Stimulated activated naive CD8-positive, alpha-beta T cell treated with anti-CD3 and anti-CD28 coated beads, Interleukin-15, Interleukin-2, amounts not matched to agents 100 U/mL and 50 U/mL, for 24 hours (primary cell): ENCODE results near the gene ZBTB25.

ENCODE experiments used
- ATAC-seq: fragments of 150-1000 bp; cut with Tn5 transposase; one replicate; pipeline ENCODE4 v1.10.0; 2021
- DNase-seq: peaks from one replicate; pipeline ENCODE4 v3.0.0; 2021

The ZBTB25 gene

DNA sequence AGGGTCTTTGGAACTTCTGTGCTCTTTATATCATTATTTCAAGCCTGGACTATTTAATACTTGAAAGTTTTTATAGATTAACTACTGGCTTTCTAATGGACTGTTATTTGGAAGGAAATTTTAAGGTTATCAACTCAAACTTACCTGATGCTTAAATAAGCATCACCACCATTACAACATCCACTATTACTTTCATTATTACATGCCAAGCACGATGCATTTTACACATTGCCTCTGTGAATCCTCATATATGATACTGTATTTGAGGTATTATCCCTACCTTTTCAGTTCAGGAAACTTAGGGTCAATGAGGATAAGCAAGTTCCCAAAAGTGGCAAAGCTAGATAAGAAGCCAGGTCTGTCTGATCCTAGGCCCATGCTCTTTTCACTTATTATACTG lies 13.3 kb upstream of the ZBTB25 start:
- DNase-seq, result no peak
- ATAC-seq, result no peak

DNA sequence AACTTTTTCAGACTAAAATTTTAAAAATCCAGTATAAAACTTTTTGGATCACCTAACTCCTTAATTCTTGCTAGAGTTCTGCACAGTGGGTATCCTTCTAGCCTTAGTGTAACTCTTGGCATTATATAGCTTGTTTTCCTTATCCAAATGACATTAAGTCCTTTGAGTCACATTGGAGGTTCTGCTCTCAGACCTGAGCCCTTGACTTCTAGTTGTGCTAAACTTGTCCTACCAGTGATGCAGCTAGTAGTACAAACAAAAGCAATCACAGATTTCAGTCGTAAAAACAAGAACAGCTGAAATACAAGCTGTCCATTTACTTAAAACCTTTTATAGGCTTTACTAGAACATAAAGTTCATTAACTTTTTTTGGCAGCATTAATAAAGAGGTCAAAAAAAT lies 11.4 kb upstream of the ZBTB25 start:
- no peak for DNase-seq
- no peak for ATAC-seq

DNA sequence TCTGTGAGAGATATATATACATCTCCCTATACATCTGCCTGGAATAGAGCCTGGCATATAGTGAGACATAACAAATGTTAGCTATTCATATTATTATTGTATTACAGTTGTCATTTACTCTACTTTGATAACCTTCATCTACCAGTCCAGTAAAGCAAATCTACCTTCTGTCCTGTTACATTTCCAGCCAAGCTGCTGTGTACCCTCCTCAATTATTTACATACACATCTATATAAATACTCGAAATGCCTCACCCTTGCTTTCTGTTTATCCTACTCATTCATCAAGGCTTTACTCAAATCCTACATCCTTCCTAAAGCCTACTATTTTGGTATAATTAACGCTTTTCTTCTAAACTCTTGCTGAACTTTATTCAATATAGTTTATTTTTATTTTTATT lies 9.6 kb upstream of the ZBTB25 start:
- DNase-seq (no peak), ATAC-seq (no peak)

DNA sequence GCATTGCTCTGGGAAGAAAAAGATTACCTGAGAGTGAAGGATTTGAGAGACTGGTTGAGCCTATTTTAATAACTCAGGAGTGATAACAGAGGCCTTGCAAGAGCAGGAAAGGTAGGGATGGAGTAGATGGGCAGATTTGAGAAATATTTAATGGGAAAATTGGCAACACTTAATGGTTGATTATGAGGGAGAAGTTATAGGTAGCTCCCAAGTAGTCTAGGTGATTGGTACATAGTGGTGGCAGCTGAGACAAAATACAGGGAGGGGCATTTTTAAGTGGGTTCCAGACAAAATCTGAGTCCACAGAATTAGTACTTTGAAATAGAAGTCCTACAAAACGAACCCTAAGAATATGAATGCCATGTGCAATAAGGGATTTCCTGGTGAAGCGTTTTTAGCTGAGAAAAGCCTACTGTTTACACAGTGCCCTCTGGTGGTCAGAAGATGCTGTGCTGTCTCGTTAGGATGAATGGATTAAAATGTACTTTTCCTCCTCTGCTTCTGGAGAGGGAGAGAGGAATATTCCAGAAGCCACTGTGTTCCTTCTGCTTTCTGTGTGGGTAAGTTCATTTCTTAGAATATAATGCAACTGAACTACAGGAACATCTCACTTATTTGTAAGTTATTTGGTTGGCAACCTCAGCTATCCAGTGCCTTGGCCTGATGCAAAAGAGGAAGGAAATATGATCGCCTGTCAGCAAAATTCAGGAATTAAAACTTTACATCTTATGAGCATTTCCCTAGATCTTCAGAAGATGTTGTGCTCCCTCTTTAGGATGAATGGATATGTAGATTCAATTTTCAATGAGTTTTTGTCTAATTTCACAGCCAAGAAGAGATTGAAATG lies 7.4 kb upstream of the ZBTB25 start:
- DNase-seq (peak; percentile 70), ATAC-seq (peak; percentile 53)

GRCh38 chr14:64509036-64509435 lies 5.4 kb upstream of the ZBTB25 start:
- no peak for DNase-seq
- ATAC-seq, result no peak

GRCh38 chr14:64508215-64508776 lies 4.7 kb upstream of the ZBTB25 start:
- ATAC-seq (no peak), DNase-seq (no peak)

DNA sequence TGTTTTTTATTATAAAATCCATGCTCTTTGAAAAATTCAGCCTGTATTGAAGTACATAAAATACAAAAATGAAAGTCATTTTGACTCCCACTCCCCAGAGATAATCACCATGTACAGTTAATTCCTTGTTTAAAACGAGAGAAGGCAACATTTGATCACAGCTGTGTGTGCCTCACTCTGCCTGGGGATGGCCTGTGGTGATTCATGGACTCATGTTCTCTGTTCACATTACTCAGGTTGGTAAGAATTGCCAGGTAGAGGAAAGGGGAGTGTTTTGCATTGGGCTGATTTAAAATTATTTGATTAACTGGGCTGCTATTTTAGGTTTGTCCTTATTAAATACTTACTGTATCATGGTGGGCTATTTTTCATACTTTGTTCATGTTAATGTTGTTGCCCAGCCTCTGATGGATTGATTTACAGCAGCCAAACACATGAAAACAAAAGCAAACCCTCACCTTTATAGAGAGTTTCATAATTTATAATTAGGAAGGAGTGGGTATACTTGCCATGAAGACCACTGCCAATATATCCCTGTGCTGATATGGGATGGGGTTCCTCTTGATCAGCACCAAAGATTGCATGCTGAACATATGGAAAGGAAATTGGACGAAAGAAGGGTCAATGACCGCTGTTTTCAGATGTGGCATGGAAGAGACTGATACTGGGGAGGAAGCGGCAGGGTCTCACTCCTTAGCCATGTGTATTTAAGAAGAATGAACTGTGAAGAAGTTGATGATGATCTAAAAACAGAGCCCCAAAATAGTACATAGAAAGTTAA lies 3.9 kb upstream of the ZBTB25 start:
- DNase-seq, result no peak
- ATAC-seq, result no peak

GRCh38 chr14:64506721-64507120 lies 3.1 kb upstream of the ZBTB25 start:
- DNase-seq, result no peak
- ATAC-seq, result no peak

- DNase-seq (peak; percentile 86), ATAC-seq (peak; percentile 41)
These were observed 1.5 kb upstream of the ZBTB25 start for GRCh38 chr14:64504897-64505794.

- peak; percentile 53 for ATAC-seq
- peak; percentile 89 for DNase-seq
These were observed 765 bp upstream of the ZBTB25 start, which contains the start of gene ZBTB1 for GRCh38 chr14:64504310-64504896. Gene ZBTB1, plus strand, starts transcription at chr14:64504770. Its CDS starts 16,735 bp downstream, at chr14:64521505.

DNA sequence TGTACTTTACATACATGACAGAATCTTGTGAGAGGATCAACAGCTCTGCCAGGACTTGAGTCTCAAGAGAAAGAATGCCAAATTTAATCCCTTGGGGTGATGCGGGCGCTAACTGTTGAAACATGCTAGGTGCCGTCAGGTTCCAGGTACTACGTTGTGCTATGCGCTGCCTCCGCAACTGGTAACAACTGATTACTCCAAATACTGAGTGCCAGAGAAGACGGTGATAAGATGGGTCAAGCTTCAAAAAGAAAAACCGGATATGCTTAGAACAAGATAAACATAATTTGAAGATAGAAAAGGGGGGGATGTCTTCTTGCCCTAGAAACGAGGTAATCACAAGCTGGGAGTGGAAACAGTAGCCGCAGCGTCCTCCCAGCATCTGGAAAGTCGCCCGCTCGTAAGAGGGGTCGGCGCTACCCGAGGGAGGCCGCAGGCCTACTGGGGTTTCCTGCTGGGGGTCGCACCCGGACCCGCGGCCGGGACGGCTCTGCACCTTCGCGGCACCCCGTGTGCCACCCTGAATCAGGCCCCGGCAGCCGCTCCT lies 678 bp downstream of the ZBTB25 start:
- DNase-seq, result no peak

GRCh38 chr14:64502456-64502855 lies 1.2 kb downstream of the ZBTB25 start:
- no peak for ATAC-seq

More for the DNA sequence above, 678 bp downstream of the ZBTB25 start:
- ATAC-seq, result no peak

GRCh38 chr14:64501411-64502171 lies 2.0 kb downstream of the ZBTB25 start:
- no peak for DNase-seq
- ATAC-seq, result no peak

More at GRCh38 chr14:64502456-64502855, 1.2 kb downstream of the ZBTB25 start:
- no peak for DNase-seq

DNA sequence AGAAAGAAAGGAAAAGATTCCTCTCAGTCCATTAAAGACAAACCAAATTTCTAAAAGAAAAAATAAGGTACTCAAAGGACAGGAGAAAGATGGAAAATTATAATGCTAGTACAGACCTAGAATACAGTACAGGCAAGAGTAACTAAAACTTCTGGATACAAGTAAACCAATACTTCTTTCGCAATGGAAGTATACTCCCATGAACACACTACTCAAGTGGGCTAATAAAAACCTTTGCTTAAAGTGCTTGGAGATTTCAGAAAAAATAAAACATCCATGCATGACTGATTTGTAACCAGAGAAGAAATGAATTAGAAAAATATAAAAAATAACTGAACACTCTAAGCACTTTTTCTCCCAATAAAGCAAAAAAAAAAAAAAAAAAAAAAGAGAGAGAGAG lies 3.5 kb downstream of the ZBTB25 start:
- ATAC-seq (no peak), DNase-seq (no peak)

GRCh38 chr14:64496764-64497163 lies 6.9 kb downstream of the ZBTB25 start:
- no peak for DNase-seq
- no peak for ATAC-seq

DNA sequence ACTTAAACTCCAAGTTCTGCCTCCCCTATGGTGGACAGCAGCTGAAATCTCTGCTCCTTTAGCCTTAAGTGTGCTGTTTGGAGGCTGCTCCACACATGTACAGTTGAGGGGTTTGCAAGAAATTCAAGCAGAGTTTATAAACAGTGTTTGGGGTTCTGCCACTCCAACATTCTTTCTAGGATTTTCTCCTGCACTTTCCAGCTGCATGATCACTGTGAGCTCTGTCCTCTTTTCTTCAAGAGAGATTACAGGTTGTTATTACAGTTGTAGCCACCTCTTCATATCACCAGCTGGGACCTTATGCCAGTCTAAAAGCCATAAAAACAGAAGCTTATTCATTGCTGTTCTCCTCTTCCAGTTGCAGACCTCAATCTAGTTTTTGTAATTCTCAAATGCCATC lies 8.4 kb downstream of the ZBTB25 start:
- no peak for DNase-seq
- ATAC-seq, result no peak

GRCh38 chr14:64493455-64493854 lies 10.2 kb downstream of the ZBTB25 start:
- ATAC-seq, result no peak
- no peak for DNase-seq

DNA sequence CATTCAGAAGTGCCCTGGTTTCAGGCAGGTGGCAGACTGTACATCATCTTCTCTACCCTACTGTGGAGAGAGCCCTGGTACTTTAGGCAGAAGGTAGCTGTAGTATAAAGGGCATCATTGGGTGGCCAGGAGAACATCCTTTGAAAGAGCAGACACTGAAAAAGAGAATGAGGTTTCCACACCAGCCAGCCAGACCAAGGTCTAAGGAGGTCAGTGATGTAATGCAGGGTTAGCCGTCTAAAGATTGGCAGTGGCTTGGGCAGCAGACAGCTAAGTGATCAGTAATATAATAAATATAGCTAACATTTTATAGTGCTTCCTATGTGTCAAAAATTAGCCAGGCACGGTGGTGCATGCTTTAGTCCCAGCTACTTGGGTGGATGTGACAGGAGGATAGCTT lies 12.0 kb downstream of the ZBTB25 start:
- no peak for DNase-seq
- no peak for ATAC-seq

DNA sequence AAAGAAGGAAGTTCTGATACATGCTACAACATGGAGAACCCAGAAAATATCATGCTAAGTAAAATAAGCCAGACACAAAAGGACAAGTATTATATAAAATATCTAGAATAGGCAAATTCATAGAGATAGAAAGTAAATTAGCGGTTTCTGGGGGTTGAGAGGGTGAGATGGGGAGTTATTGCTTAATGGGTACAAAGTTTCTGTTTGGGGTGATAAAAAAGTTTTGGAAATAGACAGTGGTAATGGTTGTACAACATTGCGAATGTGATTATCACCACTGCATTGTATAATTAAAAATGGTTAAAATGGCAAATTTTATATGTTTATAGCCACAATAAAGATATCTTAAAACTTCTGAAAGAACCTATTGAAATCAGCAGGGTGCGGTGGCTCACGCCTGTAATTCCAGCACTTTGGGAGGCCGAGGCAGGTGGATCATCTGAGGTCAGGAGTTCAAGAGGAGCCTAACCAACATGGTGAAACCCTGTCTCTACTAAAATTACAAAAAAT lies 15.0 kb downstream of the ZBTB25 start:
- ATAC-seq (no peak), DNase-seq (no peak)

DNA sequence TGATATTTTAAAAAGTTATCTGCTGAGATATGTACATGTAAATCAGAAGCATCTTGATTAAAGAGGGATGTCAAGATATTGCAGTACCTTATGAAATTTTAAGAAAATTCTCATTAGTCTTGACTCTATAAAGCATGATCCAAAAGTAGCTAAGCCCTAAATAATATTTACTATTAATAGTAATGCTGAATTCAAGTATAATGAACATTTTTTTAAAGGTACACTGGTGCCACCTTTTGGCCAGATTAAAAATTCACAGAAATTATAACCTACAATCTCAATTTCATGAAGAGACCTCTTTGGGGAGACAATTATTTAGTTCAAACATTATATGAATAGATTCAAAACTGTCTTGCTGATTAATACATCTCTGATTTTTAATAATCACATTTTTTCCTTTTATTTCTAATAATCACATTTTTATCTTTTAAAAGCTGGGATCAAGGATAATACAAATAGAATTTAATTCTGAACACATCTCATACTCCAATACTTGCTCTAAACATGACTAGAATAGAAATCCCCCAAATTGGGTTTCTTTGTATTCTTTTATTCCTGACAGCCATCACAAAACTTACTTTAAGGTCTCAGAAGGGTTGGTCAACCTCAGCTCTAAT lies 24.9 kb downstream of the ZBTB25 start:
- no peak for DNase-seq
- ATAC-seq, result no peak
